PFSK-1 (cell line): ENCODE data around the gene ZFYVE9.

Experiments used
- FOXP2 ChIP-seq: optimal IDR thresholded peaks from 2 replicates; pipeline ENCODE3; 2011; ENCODE audit warnings: borderline replicate concordance, control low read depth, inconsistent platforms; ENCODE audit not compliant: insufficient read depth; ENCODE audit errors: extremely low read length, extremely low read depth
- POLR2AphosphoS5 ChIP-seq: IDR thresholded peaks from 2 replicates; pipeline ENCODE4 v1.6.1; 2012; ENCODE audit warnings: low read depth, mild to moderate bottlenecking, control low read depth, low read length, moderate library complexity
- SIN3A ChIP-seq: IDR thresholded peaks from 2 replicates; pipeline ENCODE4 v1.6.1; 2012; ENCODE audit warnings: mild to moderate bottlenecking, low read length, moderate library complexity, borderline replicate concordance; ENCODE audit not compliant: insufficient read depth
- TAF1 ChIP-seq: IDR thresholded peaks from 2 replicates; pipeline ENCODE4 v1.6.1; 2012; ENCODE audit warnings: low read length, control low read depth, borderline replicate concordance; ENCODE audit not compliant: insufficient read depth
- TF ChIP-seq, protein P1 (sequence below), 2 experiments: IDR thresholded peaks; 2 replicates each; pipeline versions ENCODE4 v1.6.1 to v1.8.0; 2011 to 2012; ENCODE audit warnings: low read depth in 2 of 2, low read length in 2 of 2, control low read depth in 1 of 2, inconsistent platforms in 1 of 2, mild to moderate bottlenecking in 1 of 2, moderate library complexity in 1 of 2; ENCODE audit not compliant: insufficient read depth in 1 of 2

Gene ZFYVE9

DNA sequence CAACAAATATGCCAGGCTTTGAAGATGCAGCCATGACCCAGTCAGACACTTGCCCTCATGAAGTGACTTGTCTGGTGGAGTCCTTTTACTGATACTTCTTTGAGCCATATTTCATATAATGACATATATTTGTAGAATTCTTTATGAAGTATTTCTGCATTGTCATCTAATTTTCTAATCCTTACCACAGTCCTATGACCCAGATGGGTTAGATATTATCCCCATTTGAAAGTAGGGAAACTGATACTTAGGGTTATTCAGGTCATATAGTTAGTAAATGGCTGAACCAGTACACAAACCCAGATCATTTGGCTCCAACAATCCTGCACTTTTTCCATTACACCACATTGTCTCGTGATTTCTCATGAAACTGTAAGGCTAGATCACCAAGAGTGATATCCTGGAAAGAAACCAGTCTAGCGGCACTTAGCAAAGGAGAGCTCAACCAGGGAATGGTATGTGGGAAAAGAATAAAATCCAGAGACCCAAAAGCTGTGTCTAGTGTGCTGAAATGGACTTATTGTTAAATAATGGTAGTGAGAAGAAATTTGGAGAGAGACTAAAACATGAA, 49.6 kb downstream of the ZFYVE9 start:
- TF ChIP-seq FOXP2 (no peak), TAF1 (no peak), SIN3A (no peak), POLR2AphosphoS5 (no peak)
- TF ChIP-seq, protein P1, sequence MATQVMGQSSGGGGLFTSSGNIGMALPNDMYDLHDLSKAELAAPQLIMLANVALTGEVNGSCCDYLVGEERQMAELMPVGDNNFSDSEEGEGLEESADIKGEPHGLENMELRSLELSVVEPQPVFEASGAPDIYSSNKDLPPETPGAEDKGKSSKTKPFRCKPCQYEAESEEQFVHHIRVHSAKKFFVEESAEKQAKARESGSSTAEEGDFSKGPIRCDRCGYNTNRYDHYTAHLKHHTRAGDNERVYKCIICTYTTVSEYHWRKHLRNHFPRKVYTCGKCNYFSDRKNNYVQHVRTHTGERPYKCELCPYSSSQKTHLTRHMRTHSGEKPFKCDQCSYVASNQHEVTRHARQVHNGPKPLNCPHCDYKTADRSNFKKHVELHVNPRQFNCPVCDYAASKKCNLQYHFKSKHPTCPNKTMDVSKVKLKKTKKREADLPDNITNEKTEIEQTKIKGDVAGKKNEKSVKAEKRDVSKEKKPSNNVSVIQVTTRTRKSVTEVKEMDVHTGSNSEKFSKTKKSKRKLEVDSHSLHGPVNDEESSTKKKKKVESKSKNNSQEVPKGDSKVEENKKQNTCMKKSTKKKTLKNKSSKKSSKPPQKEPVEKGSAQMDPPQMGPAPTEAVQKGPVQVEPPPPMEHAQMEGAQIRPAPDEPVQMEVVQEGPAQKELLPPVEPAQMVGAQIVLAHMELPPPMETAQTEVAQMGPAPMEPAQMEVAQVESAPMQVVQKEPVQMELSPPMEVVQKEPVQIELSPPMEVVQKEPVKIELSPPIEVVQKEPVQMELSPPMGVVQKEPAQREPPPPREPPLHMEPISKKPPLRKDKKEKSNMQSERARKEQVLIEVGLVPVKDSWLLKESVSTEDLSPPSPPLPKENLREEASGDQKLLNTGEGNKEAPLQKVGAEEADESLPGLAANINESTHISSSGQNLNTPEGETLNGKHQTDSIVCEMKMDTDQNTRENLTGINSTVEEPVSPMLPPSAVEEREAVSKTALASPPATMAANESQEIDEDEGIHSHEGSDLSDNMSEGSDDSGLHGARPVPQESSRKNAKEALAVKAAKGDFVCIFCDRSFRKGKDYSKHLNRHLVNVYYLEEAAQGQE (IDR thresholded peaks at IDR 0.05; ENCODE audit: insufficient read depth in 1 of 2, low read depth in 2 of 2, low read length in 2 of 2), result no peak

DNA sequence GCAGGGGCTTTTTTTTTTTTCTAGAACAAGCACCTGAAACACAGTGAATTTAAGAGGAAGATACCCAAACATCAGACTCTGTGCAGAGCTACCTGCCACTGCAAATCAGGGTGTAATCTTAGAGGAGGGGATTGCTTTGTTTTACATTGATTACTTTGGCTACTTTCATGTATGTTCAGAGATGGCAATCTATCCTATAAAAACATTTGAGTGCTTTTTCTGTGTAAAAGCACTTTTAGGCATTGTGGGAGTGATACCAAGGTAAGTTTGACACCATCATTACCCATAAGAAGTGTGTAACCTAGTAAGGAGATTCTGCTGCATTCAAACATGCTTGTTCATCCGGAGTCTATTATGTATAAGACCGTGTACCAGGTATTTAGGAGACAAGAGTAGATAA, 50.1 kb downstream of the ZFYVE9 start:
- TF ChIP-seq, protein P1 (IDR thresholded peaks at IDR 0.05; ENCODE audit: insufficient read depth in 1 of 2, low read depth in 2 of 2, low read length in 2 of 2), result no peak
- TF ChIP-seq TAF1, result no peak
- TF ChIP-seq SIN3A, result no peak
- TF ChIP-seq FOXP2, result no peak
- no peak for TF ChIP-seq POLR2AphosphoS5

DNA sequence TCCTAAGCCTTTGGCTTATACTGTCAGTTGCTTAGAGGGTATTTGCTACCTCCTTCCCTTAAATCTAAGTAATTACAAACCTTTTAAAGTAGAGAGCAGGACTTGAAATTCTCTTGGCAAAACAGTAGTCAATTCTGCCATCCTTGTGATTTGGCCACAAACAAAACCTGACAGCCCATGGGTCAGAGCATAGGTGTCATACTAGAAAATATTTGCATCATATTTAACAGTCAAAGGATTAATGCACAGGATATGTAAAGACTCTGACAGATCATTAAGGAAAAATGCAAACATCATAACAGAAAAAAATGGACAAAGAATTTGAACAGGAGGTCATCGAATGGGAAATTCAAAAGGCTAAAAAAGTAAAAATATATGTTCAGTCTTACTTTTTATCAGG, 50.5 kb downstream of the ZFYVE9 start:
- TF ChIP-seq SIN3A (no peak), POLR2AphosphoS5 (no peak), TAF1 (no peak), FOXP2 (no peak)
- TF ChIP-seq, protein P1 (IDR thresholded peaks at IDR 0.05; ENCODE audit: insufficient read depth in 1 of 2, low read depth in 2 of 2, low read length in 2 of 2), result no peak

DNA sequence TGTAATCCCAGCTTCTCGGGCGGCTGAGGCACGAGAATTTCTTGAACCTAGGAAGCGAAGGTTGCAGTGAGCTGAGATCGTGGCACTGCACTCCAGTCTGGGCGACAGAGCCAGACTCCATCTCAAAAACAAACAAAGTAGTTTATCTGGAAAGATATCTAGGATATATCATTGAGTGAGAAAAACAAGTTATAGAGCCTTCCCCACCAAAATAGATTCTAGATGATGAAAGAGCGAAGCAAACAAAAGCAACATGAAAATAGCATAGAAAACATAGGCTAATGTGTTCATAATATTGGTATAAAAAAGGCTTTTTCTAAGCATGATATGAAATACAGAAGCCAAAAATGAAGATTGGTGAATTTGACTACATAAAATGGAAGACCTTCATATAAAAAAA, 52.1 kb downstream of the ZFYVE9 start:
- TF ChIP-seq TAF1 (no peak), POLR2AphosphoS5 (no peak), FOXP2 (no peak), SIN3A (no peak)
- TF ChIP-seq, protein P1 (IDR thresholded peaks at IDR 0.05; ENCODE audit: insufficient read depth in 1 of 2, low read depth in 2 of 2, low read length in 2 of 2), result no peak
